Adrenal gland (tissue), 5 donors: ENCODE results near the gene FAM149B1.

ENCODE experiments used
- CTCF ChIP-seq, 6 experiments: fragments of 450-650 bp in 4 of 6; fragments of 200-600 bp in 2 of 6; sonication (generic) in 1 of 6; IDR thresholded peaks; 1 replicate in 5 of 6; 2 replicates in 1 of 6; pipeline versions ENCODE4 v1.5.1 to v1.8.0; 2016 to 2021; ENCODE audit warnings: antibody characterized with exemption in 6 of 6, mild to moderate bottlenecking in 2 of 6, moderate library complexity in 1 of 6
- POLR2A ChIP-seq, 2 donors: fragments of 450-650 bp; IDR thresholded peaks; one replicate each; pipeline ENCODE4 v1.6.1; 2017; ENCODE audit warnings: antibody characterized with exemption in 2 of 2, mild to moderate bottlenecking in 2 of 2, moderate library complexity in 1 of 2
- donor health status: DM: no; HTN: no; CAD: no.

- no peak for TF ChIP-seq CTCF (IDR thresholded peaks at IDR 0.05)
- TF ChIP-seq POLR2A (IDR thresholded peaks at IDR 0.05) = no peak
These were observed 49.7 kb downstream of the FAM149B1 start for GRCh38 chr10:73217628-73218027.
